HG03432 (cell line): Measurements from ENCODE around the gene BCDIN3D.
"Not testable (repeated sequence)": the region's sequence is repeated elsewhere in the genome, so short reads cannot be mapped to it uniquely, and the experiment has no call there.

Experiments used
- ATAC-seq: cut with Tn5 transposase; IDR thresholded peaks from one replicate; pipeline ENCODE4 v1.9.1; 2021; ENCODE audit warnings: mild to moderate bottlenecking, moderate library complexity; ENCODE audit not compliant: unreplicated experiment

BCDIN3D gene

DNA sequence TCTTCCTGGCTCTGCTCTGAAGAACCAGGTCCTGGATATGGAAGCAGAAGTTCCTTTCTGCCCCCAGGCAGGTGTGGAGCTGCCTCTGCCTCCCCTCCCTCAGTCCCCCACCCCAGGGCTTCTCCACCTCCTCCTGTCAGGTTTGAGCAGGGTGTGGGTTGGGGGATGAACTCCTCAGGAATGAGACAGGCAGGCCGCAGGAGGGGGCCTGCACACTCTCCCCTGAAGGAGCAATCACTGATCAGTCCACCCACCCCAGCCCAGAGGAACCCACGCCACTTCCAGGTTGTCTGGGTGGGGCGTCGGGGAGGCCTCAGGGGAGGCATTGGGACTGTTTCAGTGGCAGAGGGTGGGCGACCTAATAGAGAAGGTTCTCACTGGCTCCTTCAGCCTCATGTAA is 34.2 kb upstream of the BCDIN3D start:
- ATAC-seq, result no peak

DNA sequence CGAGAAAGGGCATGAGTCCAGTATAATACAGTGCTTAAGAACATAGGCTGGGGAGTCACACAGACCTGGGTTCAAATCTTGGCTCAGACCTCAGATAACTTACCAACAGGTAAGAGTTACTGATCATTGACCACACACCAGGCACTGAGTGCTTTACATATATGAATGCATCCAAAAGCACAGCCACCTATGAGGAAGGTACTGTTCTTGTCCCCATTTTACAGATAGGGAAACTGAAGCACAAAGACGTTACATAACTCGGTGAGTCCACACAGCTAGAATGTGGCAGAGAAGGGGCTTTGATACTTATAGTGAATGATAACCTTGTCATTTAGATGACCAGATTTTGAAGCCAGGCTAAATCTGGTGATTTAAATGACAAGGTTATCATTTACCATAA is 33.2 kb upstream of the BCDIN3D start:
- no peak for ATAC-seq

DNA sequence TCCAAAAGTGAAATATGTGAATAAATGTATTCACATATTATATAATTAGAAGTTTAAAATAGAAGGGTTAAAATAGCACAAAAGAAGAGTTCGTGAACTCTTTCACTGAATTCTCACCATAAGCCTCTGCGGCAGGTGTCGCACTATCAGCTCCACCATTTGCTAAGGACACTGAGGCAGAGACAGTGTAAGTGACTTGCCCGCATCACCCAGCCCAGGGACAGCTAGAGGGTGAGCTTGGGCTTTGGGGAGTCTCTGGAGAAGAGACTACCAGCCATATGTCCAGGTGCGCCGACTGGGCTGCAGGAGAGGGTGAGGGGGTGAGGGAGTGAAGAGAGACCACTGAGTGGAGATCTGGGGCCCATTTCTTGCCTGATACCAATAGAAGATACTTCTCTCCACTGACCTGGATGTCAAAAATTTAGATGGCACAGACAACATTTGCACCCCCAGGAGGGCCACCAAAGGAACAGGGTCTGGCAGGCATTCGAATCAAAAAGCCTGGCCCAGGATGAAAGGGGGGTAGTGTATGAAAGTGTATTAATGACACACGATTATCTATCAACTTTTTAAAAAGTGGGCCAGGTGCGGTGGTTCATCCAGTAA is 32.3 kb upstream of the BCDIN3D start:
- ATAC-seq, result no peak

DNA sequence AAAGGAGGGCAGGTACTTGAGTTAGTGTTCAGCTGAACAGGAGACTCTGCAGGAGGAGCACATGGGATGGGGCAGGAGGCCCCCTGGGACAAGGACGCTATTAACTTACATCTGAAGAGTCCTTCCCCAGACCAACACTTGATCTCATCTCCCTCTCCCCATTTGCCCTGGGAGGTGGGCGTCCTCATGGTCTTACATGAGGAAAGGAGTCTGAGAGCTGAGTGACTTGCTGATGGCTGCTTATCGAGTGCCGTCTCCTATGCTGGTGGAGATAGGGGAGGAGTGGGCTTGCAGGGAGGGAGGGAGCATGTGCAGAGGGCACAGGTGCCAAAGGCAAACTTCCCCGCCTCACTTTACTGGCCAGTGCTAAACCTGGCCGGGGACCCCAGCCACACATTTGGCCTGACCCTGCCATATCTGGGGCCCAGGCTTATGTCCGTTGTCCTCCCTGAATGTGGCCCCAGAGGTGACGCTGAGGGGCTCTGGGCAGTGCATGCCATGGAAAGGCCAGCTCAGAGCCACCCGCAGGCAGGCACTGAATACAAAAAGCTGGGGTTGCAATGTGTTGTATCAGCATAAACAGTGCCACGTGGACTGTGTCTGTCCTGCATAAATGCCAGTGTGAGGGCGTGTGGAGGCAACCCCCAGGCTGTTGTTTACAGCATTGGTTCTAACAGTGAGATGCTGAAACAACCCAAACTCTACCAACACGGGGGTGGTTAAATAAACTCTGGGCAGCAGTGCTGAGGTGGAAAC is 31.4 kb upstream of the BCDIN3D start:
- ATAC-seq, result no peak

DNA sequence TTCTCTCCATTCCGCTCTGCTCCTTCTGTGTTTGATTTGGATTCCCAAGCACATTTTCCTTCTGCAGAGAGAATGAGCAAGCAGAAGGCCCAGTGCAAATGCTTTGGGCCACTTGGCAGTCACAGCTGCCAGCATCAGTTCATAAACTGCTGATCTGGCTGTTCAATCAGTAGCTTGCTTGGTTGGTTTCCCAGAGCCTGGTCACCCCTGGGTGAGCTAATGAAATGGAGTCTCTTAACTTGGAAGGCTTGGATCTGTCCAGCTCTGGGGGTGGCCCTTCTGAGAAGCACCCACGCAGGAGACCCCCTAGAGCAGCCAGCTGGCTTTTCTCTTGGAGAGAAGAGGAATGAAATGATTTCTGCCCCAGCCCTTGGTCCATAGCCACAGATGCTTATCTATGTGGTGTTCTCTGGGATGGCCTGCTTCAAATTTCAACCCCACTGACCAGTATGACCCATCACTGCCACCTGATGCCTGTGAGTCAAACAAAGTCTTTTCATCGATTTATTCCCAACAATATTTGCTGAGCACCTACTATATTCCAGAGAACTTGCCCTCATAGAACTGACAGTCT is 30.5 kb upstream of the BCDIN3D start:
- ATAC-seq, result no peak

DNA sequence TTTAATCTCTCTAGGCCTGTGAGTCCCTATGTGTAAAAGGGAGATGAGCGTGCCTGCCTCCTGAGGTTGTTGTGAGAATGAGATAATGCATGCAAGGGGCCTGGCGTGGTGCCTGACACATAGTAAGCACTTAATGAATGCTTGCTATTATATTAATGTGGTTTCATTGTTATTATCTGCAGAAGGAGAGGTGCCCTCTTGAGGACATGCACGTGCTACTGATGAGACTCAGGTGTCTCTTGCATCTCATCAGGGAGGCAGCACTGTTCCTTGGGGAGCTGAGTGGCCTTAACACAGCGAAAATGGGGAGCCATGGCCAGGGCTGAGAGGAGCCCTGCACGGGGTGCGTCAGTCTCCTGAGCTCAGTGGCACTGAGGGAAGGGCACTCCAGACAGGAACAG is 29.9 kb upstream of the BCDIN3D start:
- ATAC-seq, result no peak

DNA sequence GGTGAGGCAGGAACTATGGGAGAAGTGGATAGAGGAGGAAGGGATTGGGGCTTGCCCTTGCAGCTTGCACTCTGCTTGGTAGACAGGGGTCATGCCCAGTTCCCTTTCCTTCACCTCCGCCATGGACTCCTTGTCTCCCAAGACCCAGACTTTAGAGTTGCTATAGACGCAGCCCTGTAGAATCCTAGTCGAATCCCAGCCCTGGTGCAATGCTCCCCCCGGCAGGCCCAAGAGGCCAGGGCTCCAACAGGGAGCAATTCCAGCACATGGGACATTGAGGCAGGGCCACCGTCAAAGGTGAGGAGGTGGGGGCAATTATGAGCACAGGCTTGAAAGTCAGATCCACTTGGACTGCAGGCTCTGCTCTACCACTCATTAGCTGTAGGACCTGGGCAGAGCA is 29.5 kb upstream of the BCDIN3D start:
- no peak for ATAC-seq

DNA sequence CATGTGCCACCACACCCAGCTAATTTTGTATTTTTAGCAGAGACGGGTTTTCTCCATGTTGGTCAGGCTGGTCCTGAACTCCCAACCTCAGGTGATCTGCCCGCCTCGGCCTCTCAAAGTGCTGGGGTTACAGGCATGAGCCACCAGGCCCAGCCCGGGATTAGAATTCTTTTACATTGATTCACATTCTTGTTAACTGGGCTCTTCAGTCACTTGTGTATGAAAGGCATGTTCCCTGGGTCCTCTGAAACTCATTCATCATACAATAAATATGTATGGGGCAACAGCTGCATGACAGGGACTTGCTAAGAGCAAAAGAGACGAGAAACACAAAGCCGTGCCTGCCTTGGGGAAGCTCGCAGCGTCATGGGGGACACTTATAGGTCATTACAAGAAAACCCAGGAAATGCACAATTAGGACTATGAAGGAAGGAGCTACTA is 28.9 kb upstream of the BCDIN3D start:
- not testable (repeated sequence) for ATAC-seq

DNA sequence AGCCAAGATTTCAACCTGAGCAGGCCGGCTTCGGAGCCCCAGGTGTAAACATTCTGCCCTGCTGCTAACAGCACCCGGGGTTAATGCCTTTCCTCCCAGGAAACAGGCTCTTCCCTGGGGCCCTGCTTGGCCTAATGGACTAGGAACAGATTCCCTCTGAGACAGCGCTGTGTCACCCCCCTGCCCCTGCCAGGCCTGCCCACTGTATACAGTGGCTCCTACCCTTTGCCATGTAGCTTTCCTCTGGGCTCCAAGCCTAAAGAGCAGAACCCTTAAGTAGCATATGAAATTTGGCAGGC is 28.3 kb upstream of the BCDIN3D start:
- no peak for ATAC-seq

DNA sequence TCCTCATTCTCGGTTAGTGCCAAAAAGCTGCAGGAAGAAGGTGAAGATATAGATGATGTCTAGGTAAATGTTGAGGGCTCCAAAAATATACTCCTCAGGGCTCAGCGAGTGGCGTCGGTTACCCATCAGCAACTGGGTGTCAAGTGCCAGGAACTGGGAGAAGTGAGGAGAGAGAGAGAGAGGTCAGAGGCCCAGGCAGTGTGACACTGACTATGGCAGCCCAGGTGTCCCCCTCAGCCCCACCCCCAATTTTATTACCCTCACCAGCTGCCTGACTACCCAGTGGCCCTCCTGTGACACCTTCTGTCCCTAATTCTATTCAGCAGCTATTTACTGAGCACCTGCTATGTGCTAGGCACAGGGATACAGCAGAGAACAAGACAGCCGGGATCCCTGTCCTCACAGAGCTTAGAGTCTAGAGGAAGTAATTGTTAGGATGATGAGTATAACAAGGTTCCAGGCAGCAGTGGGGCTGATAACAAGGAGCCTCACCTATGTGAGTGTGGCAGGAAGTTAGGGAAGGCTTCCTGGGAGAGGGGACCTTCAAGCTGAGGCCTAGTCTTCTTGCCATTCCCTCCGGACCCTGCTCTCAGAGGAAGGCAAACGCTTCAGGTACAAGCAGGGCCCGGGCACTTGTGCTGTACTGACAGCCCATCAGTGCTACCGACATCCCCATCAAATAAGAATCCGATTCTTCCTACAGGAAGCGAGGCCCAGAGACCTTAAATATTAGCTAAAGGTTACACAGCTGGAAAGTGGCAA is 27.8 kb upstream of the BCDIN3D start:
- ATAC-seq, result no peak

DNA sequence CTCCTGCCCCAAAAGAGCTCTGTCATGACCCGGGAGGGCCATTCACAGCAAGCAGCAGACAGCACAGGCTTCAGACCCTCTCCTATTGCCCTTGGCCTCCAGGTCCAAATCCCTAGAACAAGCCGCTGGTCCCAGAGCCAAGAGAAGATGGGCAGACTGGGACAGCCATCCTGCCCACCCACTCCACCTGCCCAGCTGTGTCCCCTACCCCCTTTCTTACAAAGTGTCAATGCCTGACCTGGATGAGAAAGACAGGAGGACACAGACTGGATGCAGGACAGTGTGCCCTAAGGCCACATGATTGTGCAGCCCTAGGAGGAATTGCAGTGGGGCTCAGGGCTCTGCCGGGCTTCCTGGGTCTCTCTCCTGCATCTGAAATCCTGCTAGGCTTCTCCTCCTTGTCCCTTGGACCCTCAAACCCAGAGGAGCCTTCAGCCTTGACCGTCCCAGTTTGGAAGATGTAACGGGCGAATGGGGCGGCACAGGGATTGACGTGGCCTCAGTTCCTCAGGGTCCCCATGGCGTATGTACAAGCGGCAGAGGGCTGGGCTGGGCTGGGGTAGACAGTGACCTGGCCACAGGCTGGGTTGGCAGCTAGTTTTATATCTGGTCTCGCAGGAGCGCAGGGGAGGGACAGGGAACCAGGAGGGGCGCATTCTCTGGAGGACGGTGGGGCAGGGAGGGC is 27.1 kb upstream of the BCDIN3D start:
- no peak for ATAC-seq

DNA sequence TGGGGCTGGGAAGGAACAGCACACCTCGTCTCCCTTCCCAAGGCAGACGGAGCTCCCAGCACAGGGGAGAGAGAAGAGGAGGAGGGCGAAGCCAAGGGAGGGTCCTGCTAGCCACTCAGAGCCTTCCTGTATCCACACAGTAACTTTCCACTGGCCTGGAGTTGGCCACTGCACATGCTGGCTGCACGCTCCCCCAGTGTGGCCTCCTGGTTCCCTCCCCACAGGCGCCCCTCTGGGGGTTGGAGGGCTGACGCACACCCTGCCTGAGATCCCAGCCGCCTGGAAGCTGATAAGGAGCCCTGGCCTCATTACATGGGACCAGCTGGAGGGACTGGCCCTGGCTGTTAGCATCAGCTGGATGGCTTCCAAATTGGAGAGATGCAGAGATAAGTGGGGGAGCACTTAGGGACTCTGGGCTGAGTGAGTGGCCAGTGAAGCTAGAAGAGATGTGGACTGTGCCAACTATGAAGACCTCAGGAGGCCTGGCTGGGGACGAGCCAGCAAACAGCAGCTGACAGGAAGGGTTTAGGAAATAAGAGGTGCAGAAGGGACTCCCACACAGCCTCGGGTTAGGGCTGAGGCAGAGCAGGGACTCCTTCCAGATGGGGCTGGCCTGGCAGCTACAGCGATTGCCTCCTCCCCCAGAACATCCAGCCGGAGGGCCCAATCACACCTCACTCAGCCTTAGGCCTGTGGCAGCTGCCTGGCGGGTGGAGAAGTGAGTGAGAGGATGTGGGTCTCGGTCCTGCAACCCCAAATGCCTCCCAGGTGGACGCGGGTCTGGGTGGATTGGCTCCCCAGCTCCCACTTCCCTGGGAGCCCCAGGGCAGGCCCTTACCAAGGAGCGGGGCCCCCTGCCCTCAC is 26.3 kb upstream of the BCDIN3D start:
- no peak for ATAC-seq

DNA sequence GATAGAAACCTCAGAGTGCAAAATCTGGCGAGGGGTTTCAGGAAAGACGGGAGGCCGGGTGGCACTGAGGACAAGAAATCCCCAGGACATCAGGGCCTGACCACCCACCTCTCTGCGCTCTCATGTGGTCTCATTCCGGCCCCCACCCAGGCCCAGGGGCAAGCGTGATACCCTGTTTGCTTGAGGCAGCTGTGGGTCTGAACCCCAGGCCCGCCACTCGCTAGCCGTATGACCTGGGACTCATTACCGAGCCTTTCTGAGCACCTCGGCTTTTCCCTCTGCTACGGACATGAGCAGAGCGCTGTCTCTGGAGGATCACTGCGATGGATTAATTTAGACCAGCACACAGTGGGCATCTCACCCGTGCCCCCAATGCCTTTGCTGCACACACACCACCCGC is 25.5 kb upstream of the BCDIN3D start:
- ATAC-seq, result no peak

DNA sequence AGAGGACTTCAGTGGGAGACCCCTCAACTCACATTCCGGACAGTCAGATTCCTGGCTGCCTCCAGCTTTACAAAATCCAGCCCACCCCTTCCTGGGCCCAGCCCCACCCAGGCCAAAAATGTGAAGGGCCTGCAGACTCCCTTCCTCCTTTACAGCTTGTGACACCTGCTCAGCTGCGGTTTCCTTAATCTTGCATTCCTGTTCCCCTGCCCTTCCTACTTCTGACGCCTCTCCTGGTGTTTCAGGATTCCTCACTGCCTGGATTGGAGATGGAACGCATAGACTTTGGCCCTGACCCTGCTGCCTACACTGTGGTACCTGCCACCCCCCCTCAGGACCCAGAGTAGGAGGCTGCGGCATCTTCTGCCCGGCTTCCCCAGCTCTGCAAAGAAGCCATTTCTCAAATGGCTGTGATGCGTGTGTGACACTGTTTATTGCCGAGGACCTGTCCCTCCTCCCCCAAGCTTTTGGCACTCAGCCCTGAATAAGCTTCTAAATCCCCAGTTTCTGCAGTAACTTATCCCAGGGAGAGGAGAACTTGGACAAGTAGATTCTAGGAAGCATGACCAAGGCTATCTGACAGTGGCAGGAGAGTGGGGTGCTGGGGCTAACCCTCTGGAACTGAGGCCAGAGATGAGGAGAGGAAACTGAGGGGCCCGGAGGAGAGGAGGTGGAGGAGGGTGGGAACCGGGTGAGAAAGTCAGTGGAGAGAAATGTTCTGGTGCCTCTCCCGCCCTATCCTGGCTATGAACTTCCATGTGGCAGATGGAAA is 24.9 kb upstream of the BCDIN3D start:
- ATAC-seq, result no peak

DNA sequence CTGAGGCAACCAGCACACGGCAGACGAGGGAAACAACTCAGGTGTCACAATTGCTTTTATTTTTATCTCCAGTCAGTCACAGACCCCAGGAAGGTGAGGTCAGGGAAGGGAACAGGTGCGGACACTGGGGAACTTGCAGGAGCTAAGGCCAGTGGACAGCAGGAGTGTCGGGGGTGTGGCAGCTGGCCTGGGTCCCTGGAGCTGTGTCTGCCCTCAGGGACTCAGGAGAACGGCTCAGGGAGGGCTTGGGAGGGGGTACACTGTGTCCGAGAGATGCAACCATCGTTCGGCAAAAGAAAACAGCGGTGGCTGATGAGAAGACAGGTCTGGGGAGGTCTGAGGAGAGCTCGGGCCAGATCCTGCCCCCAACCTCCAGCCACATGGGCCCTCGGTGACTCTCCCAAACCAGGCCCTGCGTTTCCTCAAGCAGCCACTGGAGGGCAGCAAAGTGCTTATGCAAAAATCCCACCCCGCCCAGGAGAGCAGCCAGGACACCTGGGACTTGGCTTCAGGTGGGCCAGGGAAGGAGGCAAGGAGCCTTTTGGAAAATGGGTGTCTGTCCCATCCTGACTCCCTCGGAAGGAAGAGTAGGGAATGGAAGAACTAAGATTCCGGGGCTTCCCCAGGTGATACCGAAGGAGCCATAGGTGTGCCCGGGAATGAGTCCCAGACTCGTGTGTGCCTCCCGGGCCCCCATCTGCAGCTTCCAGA is 24.1 kb upstream of the BCDIN3D start:
- ATAC-seq, result no peak

DNA sequence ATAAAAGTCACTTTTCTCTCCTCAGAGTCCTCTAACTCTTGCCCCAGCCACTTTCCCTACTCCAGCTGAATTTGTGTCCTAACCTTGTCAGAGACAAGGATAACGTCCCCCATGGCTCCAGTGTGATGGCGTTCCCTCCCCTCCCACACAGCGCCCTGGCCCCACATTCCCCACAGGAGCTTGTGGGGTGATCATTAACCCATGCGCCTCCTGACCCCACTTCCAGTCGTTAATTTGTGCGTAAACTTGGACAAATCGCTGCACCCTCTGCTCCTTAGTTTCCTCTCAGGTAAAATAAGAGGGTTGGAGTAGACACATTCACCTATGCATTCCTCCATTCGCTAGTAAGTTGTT is 22.9 kb upstream of the BCDIN3D start:
- ATAC-seq, result no peak

DNA sequence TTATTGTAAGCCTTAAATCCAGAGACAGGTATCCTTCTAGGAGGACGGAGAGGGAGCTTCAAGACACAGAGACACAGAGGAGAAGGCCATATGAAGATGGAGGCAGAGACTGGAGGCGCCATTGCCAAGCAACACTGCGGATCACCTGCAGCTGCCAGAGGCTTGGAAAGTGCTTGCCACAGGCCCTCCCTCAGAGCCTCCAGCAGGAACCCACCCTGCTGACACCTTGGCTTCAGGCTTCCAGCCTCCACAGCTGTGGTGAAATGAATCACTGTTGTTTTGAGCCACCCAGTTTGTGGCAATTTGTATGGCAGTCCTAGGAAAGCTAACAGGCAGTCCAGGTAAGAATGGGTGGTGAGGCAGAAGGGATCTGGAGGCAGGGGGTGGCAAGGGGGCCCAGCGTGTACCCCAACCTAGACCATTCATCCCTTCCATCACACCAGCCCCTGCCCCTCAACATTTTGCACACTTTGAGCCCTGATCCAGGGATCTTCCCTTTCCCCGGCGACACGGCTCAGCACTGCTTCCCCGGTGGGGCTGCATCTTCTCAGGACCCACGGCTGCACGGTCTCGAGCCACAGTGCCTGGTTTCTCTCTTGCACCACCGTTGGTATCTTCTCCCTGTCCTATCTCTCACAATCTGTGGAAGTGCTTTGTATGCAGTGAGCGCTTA is 22.3 kb upstream of the BCDIN3D start:
- no peak for ATAC-seq

DNA sequence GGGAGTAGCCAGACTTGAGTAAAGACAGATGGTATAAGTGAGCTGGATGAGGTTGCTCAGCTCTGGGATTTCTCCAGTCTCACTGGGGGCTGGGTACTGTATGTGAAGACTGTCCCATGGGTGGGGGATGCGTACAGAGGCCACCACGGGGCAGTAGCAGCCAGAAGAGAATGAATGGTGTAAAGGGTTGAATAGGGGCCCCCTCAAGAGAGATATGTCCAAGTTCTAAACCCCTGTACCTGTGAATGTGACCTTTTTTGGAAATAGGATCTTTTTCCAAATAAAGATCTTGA is 21.8 kb upstream of the BCDIN3D start:
- ATAC-seq, result no peak
